ACC112 (cell line): ENCODE measurements around the gene RFESD.
"Not testable (repeated sequence)": the region's sequence is repeated elsewhere in the genome, so short reads cannot be mapped to it uniquely, and the experiment has no call there.

Experiments
- H2AFZ ChIP-seq: fragments of 200-600 bp; sonication (generic); one replicate; pipeline ENCODE4 v1.6.0; 2017; ENCODE audit warnings: antibody characterized with exemption, low read length; ENCODE audit not compliant: unreplicated experiment
- H3K27ac ChIP-seq: fragments of 200-600 bp; sonication (generic); 2 replicates; pipeline ENCODE4 v1.5.1; 2014; ENCODE audit warnings: low read depth, mild to moderate bottlenecking, antibody characterized with exemption, low read length, moderate library complexity
- H3K27me3 ChIP-seq: fragments of 200-600 bp; sonication (generic); 2 replicates; pipeline ENCODE4 v1.6.1; 2014; ENCODE audit warnings: mild to moderate bottlenecking, antibody characterized with exemption, low read length, moderate library complexity, mixed read lengths; ENCODE audit not compliant: insufficient read depth
- H3K36me3 ChIP-seq: fragments of 200-600 bp; sonication (generic); 2 replicates; pipeline ENCODE4 v1.6.1; 2016; ENCODE audit warnings: mild to moderate bottlenecking, antibody characterized with exemption, low read length, moderate library complexity, mixed read lengths; ENCODE audit not compliant: insufficient read depth
- H3K4me1 ChIP-seq: fragments of 200-600 bp; sonication (generic); one replicate; pipeline ENCODE4 v1.6.1; 2016; ENCODE audit warnings: low read length, mixed read lengths; ENCODE audit not compliant: insufficient read depth, unreplicated experiment, control insufficient read depth
- H3K4me3 ChIP-seq: fragments of 200-600 bp; sonication (generic); 2 replicates; pipeline ENCODE4 v1.5.1; 2014; ENCODE audit warnings: mild to moderate bottlenecking, low read depth, low read length
- H3K79me2 ChIP-seq: fragments of 200-600 bp; sonication (generic); one replicate; pipeline ENCODE4 v1.6.0; 2016; ENCODE audit warnings: low read length; ENCODE audit not compliant: control insufficient read depth, unreplicated experiment, insufficient read depth

RFESD gene

GRCh38 chr5:95644351-95645042 is 2.1 kb upstream of the RFESD start:
- H3K27ac ChIP-seq = peak overlapping the region; percentile 23
- peaks cover 10% of the 10 kb centered on the region for H3K4me1 ChIP-seq
- no peak overlapping the region for H3K4me3 ChIP-seq
- peak overlapping the region; percentile 89 for H2AFZ ChIP-seq
- H3K79me2 ChIP-seq = no peaks in the 10 kb centered on the region
- H3K36me3 ChIP-seq = no peaks in the 10 kb centered on the region
- H3K27me3 ChIP-seq = no peaks in the 10 kb centered on the region

- Histone ChIP-seq H2AFZ (peak overlapping the region; percentile 19), H3K4me3 (peak overlapping the region; percentile 10; the same call in 1 of the 2 replicates), H3K4me1 (peaks cover 10% of the 10 kb centered on the region)
- H3K36me3 ChIP-seq, H3K27ac ChIP-seq, H3K27me3 ChIP-seq, H3K79me2 ChIP-seq: not testable (repeated sequence)
Observed at GRCh38 chr5:95646226-95646568, 380 bp upstream of the RFESD start.

- Histone ChIP-seq H3K4me3 (peak overlapping the region; percentile 83), H3K36me3 (no peaks in the 10 kb centered on the region), H3K79me2 (no peaks in the 10 kb centered on the region), H3K4me1 (peaks cover 10% of the 10 kb centered on the region), H3K27ac (peak overlapping the region; percentile 17; the same call in 1 of the 2 replicates), H2AFZ (no peak overlapping the region), H3K27me3 (no peaks in the 10 kb centered on the region)
Observed at GRCh38 chr5:95647886-95648860, 1.6 kb downstream of the RFESD start.

GRCh38 chr5:95649274-95649673 is 2.7 kb downstream of the RFESD start:
- Histone ChIP-seq H3K4me3 (no peak overlapping the region), H3K4me1 (peaks cover 6% of the 10 kb centered on the region), H3K36me3 (no peaks in the 10 kb centered on the region), H3K79me2 (no peaks in the 10 kb centered on the region), H3K27me3 (no peaks in the 10 kb centered on the region), H3K27ac (no peak overlapping the region), H2AFZ (no peak overlapping the region)

- no peak overlapping the region for H3K27ac ChIP-seq
- no peaks in the 10 kb centered on the region for H3K36me3 ChIP-seq
- no peak overlapping the region for H2AFZ ChIP-seq
Observed at GRCh38 chr5:95649842-95650620, 3.5 kb downstream of the RFESD start.

GRCh38 chr5:95652849-95653248 is 6.3 kb downstream of the RFESD start:
- Histone ChIP-seq H3K4me1 (peaks cover 3% of the 10 kb centered on the region), H3K79me2 (no peaks in the 10 kb centered on the region), H3K36me3 (no peaks in the 10 kb centered on the region), H2AFZ (no peak overlapping the region), H3K27ac (no peak overlapping the region), H3K4me3 (no peak overlapping the region), H3K27me3 (no peaks in the 10 kb centered on the region)

More at GRCh38 chr5:95649842-95650620, 3.5 kb downstream of the RFESD start:
- Histone ChIP-seq H3K4me3 (no peak overlapping the region), H3K79me2 (no peaks in the 10 kb centered on the region), H3K27me3 (no peaks in the 10 kb centered on the region), H3K4me1 (peaks cover 6% of the 10 kb centered on the region)

GRCh38 chr5:95654196-95654595 is 7.6 kb downstream of the RFESD start:
- Histone ChIP-seq H3K27ac (no peak overlapping the region), H2AFZ (no peak overlapping the region), H3K27me3 (no peaks in the 10 kb centered on the region), H3K4me1 (no peaks in the 10 kb centered on the region), H3K79me2 (no peaks in the 10 kb centered on the region), H3K36me3 (no peaks in the 10 kb centered on the region), H3K4me3 (no peak overlapping the region)

GRCh38 chr5:95655575-95655974 is 9.0 kb downstream of the RFESD start:
- no peak overlapping the region for H2AFZ ChIP-seq

GRCh38 chr5:95660060-95660459 is 13.5 kb downstream of the RFESD start:
- H3K4me1 ChIP-seq = peaks cover 5% of the 10 kb centered on the region
- no peaks in the 10 kb centered on the region for H3K27me3 ChIP-seq
- no peak overlapping the region for H3K4me3 ChIP-seq
- no peak overlapping the region for H2AFZ ChIP-seq
- H3K79me2 ChIP-seq = no peaks in the 10 kb centered on the region
- no peaks in the 10 kb centered on the region for H3K36me3 ChIP-seq
- H3K27ac ChIP-seq = no peak overlapping the region

More at GRCh38 chr5:95655575-95655974, 9.0 kb downstream of the RFESD start:
- Histone ChIP-seq H3K36me3 (no peaks in the 10 kb centered on the region), H3K79me2 (no peaks in the 10 kb centered on the region), H3K4me3 (no peak overlapping the region), H3K27ac (no peak overlapping the region), H3K27me3 (no peaks in the 10 kb centered on the region), H3K4me1 (no peaks in the 10 kb centered on the region)

- H3K4me3 ChIP-seq = no peak overlapping the region
- H3K27ac ChIP-seq = no peak overlapping the region
- H3K27me3 ChIP-seq = no peaks in the 10 kb centered on the region
- peaks cover 13% of the 10 kb centered on the region for H3K4me1 ChIP-seq
- H3K36me3 ChIP-seq = no peaks in the 10 kb centered on the region
- no peak overlapping the region for H2AFZ ChIP-seq
- no peaks in the 10 kb centered on the region for H3K79me2 ChIP-seq
Observed at GRCh38 chr5:95662946-95663345, 16.4 kb downstream of the RFESD start.
